Thoracic aorta (tissue), 2 donors: ENCODE measurements around the gene EPB41. TPM values are rescaled to one million over a fixed set of nuclear protein-coding genes. Genes with fewer than 3 reads are reported as not detected.

Source experiments
- ATAC-seq: fragments of 150-250 bp; one replicate; pipeline ENCODE4 v1.8.0; 2017; ENCODE audit warnings: low read depth; ENCODE audit not compliant: insufficient number of reproducible peaks, low FRiP score
- DNase-seq: peaks from one replicate; pipeline ENCODE4 v3.0.0-alpha.2; 2020; ENCODE audit warnings: low spot score
- H3K27ac ChIP-seq, 2 donors: fragments of 200-600 bp; sonication (generic); 1 replicate in 1 of 2; 2 replicates in 1 of 2; pipeline ENCODE4 v1.5.1; 2016; ENCODE audit warnings: mild to moderate bottlenecking in 2 of 2, moderate library complexity in 2 of 2
- H3K27me3 ChIP-seq: fragments of 200-600 bp; sonication (generic); replicated peaks from 2 replicates; pipeline ENCODE4 v1.6.0; 2016; ENCODE audit warnings: mild to moderate bottlenecking; ENCODE audit not compliant: insufficient read depth
- H3K36me3 ChIP-seq: fragments of 200-600 bp; sonication (generic); one replicate; pipeline ENCODE4 v1.5.1; 2016
- H3K4me1 ChIP-seq, 2 donors: fragments of 200-600 bp; sonication (generic); 1 replicate in 1 of 2; 2 replicates in 1 of 2; pipeline versions ENCODE4 v1.5.1 to v1.6.0; 2016; ENCODE audit warnings: low read depth in 2 of 2, mild to moderate bottlenecking in 1 of 2; ENCODE audit not compliant: control insufficient read depth in 1 of 2
- H3K4me3 ChIP-seq: fragments of 200-600 bp; sonication (generic); 2 replicates; pipeline ENCODE4 v1.5.1; 2016; ENCODE audit warnings: mild to moderate bottlenecking
- H3K9me3 ChIP-seq: fragments of 200-600 bp; sonication (generic); 2 replicates; pipeline ENCODE4 v1.5.1; 2016
- CTCF ChIP-seq: fragments of 200-600 bp; sonication (generic); IDR thresholded peaks from one replicate; pipeline ENCODE4 v1.5.1; 2019; ENCODE audit warnings: antibody characterized with exemption
- total RNA-seq, 2 donors: library from RNA; depleted of rRNA; stranded (reverse); fragments of >200 nt; gene quantifications; one replicate each; pipeline versions ENCODE4 v1.1.0 to v1.2.3, GENCODE V29; 2016

The EPB41 gene
- total RNA-seq: 10 to 100 TPM; 26.7 to 37.8 TPM

- H3K36me3 ChIP-seq: peaks cover 4% of the 10 kb centered on the region
- no peaks in the 10 kb centered on the region for H3K9me3 ChIP-seq
- H3K27ac ChIP-seq: peak within 1 kb of the TSS; percentile 39 to 60
- H3K4me3 ChIP-seq: peak within 1 kb of the TSS; percentile 82
- peak; percentile 38 for DNase-seq
- H3K27me3 ChIP-seq: no peaks in the 10 kb centered on the region
- ATAC-seq: peak; percentile 87
- TF ChIP-seq CTCF: no peak
- H3K4me1 ChIP-seq: peaks cover 9 to 17% of the 10 kb centered on the region in 2 donors
Observed at GRCh38 chr1:28914228-28915030, at the start of gene EPB41. TSS of gene EPB41 (plus strand) at chr1:28914569. CDS start at chr1:28987438, 72,869 bp downstream.

DNA sequence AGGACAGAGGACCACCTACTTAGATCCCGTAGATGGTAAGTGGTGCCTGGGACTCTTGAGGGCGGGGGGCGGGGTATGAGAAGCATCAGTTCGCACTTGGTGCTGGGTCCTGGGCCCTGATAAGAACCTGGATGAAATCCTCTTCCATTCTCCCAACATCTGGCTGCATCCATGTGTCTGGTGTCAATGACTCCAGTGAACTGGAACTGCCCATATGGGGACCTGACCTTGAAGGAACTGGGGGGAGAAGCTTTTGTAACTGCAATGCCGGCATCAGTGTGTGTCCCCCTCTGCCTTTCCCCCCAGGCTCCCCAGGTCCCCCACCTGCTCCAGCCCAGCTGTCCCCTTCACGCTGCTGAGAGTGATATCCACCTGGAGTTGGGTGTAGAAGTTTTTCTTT, 49.7 kb upstream of the EPB41 start:
- Histone ChIP-seq H3K27me3 (no peaks in the 10 kb centered on the region), H3K4me3 (no peak overlapping the region), H3K36me3 (no peaks in the 10 kb centered on the region), H3K9me3 (no peaks in the 10 kb centered on the region), H3K4me1 (no peaks in the 10 kb centered on the region), H3K27ac (no peak overlapping the region)
- no peak for TF ChIP-seq CTCF
- no peak for ATAC-seq
- no peak for DNase-seq

- Histone ChIP-seq H3K9me3 (no peaks in the 10 kb centered on the region), H3K4me3 (no peak overlapping the region), H3K36me3 (no peaks in the 10 kb centered on the region), H3K27ac (no peak overlapping the region), H3K27me3 (no peaks in the 10 kb centered on the region), H3K4me1 (no peaks in the 10 kb centered on the region)
- DNase-seq: no peak
- no peak for TF ChIP-seq CTCF
- no peak for ATAC-seq
Observed at GRCh38 chr1:28865997-28866650, 48.2 kb upstream of the EPB41 start.

- DNase-seq (no peak), ATAC-seq (no peak)
- Histone ChIP-seq H3K4me3 (no peak overlapping the region), H3K36me3 (no peaks in the 10 kb centered on the region), H3K27me3 (no peaks in the 10 kb centered on the region), H3K27ac (no peak overlapping the region), H3K9me3 (no peaks in the 10 kb centered on the region), H3K4me1 (no peaks in the 10 kb centered on the region)
- TF ChIP-seq CTCF: no peak
Observed at GRCh38 chr1:28867850-28868249, 46.5 kb upstream of the EPB41 start.

- Histone ChIP-seq H3K4me3 (no peak overlapping the region), H3K27me3 (no peaks in the 10 kb centered on the region), H3K4me1 (no peaks in the 10 kb centered on the region), H3K27ac (no peak overlapping the region), H3K36me3 (no peaks in the 10 kb centered on the region), H3K9me3 (no peaks in the 10 kb centered on the region)
- DNase-seq (no peak), ATAC-seq (no peak)
- no peak for TF ChIP-seq CTCF
Observed at GRCh38 chr1:28869952-28870351, 44.4 kb upstream of the EPB41 start.
